ENCODE measurements around the gene CLEC16A.

The CLEC16A gene

DNA sequence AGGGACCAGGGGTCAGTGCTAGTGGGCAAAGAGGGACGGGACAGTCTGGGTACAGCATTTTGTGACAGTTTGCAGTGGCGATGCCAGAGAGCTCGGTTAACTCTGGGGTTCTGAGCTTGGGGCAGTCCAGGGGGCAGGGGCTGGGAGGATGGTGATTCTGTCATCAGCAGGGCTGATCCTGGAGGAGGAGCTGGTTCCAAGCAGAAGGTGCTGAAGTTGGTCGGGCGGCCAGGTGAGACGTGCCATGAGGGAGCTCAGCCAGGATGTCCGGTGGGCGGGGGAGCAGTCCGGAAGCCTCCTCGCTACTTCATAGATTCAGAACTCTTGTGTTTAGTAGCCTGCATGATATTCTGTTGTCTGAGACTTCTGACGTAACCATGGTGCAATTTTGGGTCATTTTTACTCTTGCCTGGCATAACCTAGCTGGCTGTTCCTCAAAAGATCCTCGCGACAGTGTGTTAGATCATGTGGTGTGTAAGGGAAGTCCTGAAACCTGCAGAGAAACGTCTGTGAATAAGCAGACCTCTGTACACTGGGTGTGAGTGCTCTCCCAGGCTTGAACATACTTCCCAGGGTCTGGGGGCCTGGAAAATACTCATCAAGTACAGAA lies 122.0 kb downstream of the CLEC16A start:
- DNase-seq, result no peak

DNA sequence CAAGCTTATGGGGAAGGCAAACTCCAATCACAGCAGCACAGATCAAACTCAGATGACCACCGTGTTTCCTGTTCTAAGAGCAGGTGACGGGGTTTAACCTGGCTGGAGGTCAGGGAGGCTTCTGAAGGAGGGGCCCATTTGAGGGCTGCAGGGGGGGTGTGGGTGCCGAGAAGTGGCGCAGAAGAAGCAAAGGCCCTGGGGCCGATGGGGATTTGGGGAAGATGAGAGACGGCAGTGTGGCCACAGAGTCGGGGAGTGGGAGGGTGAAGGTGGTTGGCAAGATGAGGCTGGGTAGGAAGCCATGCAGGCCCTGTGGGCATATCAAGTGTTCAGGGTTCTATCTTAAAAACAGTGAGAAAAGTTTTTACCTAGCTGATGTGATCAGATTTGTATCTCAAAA lies 122.9 kb downstream of the CLEC16A start:
- DNase-seq, result no peak

DNA sequence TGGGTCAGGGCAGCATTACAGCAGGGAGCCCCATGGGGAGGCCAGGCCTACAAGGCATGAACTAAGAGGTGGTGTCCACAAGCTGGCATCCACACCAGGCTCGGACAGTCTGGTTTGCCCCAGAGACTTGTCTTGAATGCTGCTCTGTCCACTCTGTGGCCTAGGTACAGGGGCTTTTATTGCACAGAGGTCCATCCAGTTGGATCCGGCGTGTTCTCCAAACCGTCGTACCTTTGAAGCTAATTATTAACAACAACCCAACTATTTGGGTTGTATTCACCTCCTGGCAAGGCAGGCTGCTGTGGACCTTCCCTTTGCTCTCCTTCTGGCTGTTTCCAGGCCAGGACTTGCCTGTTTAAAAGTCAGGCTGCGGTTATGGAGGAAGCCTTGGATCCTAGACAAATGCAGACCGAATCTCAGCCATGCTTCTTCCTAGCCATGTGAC lies 123.4 kb downstream of the CLEC16A start:
- DNase-seq, result no peak

DNA sequence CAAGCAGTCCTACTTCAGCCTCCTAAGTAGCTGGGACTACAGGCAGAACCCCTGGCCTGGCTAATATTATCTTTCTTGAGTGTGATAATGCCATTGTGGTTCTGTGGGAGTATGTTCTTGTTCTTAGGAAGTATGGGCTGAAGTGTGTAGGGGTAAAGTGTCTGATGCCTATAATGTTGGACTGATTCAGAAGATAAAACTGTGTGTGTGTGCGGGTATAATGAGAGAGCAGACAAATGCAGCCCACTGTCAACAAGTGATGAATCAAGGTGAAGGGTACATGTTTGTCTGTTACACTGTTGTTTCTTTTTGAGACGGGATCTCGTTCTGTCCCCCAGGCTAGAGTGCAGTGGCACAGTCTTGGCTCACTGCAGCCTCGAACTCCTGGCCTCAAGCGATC lies 127.5 kb downstream of the CLEC16A start:
- DNase-seq, result no peak

DNA sequence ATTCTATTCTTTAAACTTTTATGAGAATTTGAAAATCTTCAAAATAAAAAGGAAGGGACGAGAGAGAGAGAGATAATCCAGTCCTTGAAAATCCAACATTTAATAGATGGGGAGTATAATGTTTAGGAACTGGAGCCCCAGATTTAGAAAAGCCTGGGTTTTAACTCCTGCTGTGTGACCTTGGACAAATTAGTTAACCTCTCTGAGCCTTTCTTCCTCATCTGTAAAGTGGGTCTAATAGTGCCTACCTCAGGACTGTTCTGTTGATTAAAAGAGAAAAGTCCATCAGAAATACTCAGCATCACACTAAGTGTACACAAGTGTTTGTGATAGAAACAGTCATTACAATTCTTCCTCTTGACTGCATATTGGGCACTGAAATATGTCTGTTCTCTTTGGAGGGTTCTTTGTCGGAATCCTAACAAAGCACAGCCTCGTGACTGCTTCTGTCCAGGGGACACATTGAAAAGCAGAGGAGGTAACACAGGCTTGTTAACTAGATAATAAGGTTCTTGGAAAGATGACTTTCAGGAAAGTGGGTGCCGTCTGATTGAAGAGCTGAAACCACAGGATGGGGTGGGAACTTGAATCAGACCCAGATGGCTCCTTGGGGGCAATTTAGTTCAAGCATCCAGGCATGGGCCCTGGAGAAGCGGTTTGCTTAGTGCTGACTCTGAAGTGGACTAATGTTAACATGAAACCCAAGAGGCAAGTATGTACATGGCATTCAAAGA lies 128.2 kb downstream of the CLEC16A start:
- DNase-seq, result no peak

DNA sequence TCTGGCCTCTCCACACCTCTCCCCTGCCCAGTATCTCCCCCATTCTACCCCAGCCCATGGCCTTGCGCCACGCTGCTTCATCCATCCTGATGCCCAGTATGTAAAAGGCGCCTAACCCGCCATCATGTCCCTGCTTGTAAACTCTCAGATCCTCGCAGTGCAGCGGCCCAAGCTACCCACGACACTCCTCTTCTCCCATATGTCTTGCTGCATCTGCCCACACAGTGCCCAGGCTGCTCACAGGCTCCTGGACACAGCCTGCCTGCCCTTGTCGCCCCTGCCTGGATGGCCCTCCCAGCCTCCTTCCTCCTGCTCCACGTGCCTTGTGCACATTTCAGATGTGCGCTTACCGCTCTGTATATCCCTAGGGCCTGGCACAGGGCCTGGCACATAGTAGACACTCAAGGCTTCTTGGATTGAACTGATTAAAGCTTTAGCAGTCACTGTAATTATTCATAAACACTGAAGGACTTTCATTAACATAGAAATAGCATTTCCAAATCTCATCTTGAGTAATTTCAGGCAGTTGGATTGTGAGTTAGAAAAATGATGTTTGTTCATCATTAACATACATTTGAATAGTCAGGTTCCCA lies 129.1 kb downstream of the CLEC16A start:
- no peak for DNase-seq

DNA sequence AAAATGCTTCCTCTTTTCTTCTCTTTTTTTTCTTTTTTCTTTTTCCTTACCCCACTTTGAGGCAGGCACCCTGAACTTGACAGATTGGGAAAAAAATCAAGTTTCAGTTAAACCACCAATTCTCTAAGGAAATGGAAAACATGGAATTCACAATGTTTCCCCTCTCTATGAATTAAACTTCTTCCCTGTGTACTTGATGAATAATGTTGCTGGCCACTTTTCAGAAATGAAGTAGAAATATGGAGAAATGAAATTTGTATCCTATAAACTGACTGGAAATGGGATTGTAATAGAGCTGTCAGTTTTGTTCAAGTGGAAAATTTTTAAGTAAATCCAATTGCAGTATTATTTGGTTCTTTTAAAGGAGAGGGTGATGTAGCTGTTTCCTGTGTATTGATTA lies 129.8 kb downstream of the CLEC16A start:
- DNase-seq, result no peak

DNA sequence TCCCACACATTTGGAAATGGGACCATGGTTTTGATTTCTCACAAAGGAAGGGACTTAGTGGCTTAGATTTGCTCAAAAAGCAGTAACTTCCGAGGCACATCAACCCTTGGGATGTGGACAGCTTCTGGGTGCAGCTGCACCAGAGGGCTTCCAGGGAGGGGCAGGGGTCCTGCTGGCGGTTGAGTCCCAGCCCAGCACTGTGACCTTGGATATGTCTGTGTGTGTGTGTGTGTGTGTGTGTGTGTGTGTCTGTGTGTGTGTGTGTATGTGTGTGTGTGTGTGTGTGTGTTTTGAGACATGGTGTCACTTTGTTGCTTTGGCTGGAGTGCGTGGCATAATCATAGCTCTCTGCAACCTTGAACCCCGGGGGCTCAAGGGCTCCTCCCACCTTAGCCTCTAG lies 130.8 kb downstream of the CLEC16A start:
- no peak for DNase-seq

DNA sequence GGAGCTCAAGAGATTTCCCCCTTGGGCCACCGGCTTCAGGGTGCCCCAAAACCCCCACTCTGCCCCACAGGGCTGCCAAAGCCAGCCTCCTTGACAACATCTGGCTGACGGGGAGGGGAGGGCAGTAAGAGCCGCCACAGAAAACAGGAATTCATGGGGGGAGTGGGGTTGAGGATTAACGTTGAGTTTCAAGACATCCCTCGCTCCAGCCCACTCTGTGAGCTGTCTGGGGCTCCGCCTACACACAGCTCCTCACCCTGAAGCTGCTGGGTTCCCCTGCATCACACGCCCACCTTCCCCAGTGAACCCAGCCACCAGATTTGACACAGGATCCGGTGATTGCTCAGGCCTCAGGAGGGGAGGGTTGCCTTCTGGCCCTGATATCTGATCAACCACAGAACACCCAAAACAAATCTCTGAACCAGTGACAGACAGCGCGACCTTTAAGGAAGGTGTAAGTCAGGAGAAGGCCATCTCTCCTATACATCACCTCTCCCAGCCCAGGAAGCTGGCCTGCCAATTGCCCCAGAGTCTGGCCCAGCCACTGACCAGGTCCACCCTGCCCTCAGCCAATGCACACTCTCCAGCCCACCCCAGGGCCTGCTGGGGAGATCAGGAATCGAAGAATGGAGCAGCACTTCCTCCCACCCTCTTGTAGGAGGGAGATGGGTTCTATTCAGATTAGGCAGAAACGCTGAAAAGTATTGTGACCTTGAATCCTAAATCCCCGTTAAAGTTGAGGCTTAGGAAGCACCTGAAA lies 132.1 kb downstream of the CLEC16A start:
- DNase-seq, result peak; percentile 62 to 78

DNA sequence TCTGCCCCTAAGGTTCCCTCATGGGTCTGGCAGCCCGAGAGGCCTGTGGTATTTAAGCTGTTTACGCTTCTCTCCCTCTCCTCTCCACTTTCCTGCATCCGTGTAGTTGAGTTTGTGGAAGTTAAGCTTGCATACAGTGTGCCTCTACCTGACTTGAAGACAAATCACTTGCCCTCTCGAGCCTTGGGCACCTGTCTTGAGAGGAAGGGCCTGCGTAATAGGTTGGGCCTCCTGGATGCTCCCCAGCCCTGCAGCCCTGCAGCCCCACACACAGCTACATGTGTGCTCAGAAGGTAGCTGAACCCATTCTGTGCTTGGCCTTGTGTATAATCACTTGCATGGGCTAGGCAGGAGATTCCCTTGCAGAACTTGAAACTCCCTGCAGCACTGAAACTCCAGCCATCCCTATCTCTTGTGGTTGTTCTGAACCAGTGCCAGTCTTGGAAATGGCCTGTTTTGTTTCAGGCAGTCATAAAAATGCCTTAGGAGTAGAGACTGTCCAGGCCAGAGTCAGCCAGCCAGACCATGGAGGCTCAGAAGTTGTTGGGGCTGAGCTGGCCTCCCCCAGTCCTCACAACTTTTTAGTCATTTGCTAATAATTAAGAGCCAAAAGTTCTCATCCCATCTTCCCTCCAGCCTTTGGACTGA lies 134.6 kb downstream of the CLEC16A start:
- no peak for DNase-seq

DNA sequence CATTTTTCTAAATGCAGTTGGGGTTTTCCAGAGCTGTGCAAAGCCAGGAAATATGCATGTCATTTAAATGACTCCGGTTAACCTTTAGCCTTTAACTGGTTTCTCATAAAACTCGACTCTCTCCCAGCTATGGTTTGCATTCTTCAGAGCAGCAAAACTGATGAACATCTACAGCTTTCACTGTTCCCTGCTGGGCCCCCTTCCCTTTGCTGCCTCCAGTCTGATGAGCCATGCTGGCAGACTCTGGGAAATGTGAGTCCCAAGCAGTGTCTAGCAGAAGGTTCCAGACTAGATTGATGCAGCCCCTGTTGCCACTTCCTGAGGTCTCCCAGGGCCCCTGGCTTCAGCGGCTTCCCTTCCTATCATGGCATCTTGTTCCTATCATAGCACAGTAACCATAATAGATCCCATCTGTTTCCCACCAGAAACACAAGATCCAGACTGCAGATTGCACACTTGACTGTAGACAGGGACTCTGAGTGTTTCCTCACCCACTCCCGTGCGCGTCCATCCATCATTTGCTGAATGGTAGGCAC lies 135.4 kb downstream of the CLEC16A start:
- DNase-seq, result no peak

DNA sequence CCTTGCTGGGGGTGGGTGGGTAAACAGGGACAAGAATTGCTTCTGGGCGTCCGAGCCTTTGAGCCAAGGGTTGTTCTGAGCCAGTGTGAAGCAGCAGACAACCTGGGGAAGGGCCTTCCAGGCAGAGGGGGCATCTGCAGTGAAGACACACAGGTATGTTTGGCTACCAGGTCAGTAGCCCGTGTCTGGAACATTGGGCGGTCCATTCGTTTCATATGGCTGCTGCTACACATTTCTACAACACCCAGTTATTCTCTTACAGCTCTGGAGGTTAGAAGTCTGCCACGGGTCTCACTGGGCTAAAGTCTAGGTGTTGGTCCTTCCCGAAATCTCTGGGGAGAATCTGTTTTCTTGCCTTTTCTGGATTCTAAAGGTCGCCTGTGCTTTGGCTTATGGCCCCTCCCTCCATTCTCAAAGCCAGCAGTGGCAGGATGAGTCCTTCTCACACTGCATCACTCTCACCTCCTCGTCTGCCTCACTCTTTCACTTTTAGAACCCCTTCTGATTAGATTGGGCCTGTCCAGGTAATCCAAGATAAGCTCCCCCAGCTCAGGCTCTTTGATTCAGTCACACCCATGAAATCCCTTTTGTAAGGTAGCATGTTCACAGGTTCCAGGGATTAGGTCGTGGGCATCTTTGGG lies 136.1 kb downstream of the CLEC16A start:
- no peak for DNase-seq

DNA sequence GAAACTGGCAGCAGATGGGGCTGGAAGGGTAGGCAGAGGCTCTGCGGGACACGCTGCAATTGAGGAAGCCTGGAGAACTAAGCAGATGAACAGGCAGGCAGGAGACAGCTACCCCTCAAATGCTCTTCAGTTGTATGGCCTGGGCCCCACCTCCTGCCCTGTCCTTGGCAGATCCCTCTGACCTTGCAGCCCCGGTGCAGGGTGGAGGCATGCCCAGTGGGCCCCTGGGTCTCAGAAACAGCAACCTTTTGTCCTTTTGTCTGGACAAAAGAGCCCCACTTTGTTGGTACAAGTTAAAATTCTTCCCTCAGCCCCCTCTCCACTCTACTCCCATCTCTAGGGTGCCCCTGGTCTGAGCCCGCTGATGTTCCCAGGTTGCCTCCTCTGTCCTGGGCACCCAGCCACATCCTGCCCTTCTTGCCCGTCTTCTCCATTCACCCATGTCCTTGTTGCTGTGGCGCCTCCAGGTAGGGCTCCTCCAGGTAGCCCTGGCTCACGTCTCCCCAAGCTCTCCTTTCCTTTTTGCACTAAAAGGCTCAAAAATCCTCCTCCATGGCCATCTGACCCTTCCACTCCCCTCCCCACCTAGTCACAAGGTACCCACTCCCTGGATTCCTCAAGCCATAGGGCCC lies 136.8 kb downstream of the CLEC16A start:
- DNase-seq, result no peak

DNA sequence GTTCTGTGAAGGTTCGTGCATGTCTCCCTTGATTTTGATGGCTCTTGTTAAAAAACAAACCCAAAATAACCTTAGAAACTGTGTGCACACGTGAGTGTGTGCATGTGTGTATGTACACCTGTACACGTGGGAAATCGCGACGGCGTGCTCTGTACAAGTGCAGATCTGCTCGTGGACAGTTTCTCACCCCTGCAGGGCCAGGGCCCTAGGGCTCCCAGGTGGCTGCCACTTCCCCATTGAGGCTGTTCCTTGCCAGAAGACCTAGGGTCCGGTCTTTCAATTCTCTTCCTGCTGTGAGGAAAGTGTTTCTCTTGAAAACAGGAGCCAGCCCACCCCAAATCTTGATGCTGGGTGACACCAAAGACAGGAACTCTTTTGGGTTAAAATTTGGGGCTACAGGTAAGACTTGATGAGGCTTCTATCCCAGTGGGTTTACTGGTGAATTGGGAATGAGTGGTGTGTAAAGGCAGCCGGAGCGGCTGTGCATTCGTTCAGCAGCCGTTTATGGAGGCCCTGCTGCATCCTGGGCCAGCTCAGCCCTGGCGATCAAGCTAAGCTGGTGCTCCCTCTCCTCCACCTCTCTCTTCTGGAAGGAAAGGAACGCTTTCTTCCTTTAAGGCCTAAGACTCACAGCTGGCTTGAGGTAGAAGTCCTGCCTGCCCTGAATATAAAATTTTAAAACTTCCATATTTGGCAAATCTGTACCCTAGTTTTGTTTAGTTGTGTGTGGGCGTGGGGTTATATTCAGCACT lies 137.9 kb downstream of the CLEC16A start:
- no peak for DNase-seq

DNA sequence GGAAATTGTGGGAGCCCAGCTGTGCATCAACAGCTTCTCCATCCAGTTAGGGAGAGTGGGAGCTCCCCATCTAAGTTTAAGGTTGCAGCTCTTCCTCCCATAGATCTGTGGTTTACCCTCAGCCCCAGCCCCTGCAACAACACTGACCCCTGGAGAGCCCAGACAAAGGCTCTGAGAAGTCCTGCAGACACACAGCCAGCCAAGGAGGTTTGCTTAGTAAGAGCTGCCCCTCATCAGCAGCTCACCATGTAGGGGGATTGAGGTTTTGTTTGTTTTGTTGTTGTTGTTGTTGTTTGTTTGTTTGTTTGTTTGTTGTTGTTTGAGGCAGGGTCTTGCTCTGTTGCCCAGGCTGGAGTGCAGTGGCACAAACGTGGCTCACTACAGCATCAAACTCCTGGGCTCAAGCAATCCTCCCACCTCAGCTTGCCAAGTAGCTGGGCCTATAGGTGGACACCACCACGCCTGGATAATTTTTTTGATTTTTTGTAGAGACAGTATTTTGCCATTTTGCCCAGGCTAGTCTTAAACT lies 138.6 kb downstream of the CLEC16A start:
- no peak for DNase-seq

DNA sequence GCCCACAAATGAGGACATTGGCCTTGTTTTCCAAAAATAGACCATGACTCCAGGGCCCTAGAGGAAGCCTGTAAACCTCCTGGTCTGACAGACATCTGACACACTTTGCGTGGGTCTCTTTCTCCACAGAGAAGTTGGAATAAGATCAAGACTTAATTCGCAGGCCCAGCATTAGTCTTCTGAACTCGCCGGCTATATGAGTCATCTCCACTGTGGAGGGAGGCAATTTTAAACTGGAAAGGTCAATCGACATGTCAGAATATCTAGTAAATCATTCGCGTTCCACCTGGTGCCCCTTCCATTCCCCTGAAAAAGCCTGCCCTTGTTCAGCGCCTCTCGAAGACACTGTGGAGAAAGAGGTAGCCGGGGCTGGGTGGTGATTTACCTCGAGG lies 140.1 kb downstream of the CLEC16A start:
- no peak for DNase-seq

DNA sequence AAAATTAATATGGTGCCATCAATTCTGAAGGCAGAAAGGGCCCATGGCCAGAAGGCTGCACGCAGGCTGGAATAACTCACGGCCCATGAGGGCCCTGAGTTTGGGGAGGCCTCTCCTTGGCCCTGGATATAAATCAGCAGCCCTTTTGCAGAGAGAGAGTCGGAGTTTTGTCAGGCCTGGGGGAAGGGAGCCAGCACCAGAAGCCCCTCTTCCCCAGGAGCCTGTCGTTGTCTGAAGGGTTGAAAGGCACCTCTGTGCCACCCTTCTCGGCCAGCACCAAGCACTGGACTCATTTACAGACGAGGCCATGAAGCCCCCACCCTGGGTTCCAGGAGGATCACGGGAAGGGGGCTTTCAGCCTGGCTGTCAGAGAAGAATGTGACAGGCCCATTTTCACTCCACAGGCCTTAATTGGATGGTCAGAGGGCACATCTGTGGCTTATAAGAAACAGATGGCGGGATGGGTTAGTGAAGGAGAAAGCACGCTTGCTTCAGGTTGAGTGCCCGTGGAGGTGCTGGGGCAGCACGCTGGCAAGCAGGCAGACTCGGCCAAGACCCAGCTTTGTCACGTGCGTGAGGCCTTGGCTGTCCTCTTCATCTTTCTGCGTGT lies 140.6 kb downstream of the CLEC16A start:
- no peak for DNase-seq

DNA sequence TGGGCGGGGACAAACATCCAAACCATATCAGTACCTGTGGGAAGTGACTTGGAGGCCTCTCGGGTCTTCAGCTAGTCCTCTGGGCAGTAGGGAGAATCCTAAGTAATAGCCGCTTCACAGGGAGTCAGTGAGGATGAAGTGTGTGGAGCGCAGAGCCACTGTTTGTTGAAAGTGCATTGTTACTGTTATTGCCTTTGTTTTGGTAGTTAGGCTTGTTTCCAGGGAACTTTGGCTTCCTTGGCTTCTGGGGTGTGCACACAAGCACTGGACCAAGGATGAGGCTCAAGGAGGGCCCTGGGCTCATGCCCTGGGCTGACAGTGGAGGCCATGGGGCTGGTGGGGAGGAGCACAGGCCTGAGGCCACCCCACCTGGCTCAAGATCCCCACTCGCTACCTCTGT lies 141.6 kb downstream of the CLEC16A start:
- DNase-seq, result no peak

DNA sequence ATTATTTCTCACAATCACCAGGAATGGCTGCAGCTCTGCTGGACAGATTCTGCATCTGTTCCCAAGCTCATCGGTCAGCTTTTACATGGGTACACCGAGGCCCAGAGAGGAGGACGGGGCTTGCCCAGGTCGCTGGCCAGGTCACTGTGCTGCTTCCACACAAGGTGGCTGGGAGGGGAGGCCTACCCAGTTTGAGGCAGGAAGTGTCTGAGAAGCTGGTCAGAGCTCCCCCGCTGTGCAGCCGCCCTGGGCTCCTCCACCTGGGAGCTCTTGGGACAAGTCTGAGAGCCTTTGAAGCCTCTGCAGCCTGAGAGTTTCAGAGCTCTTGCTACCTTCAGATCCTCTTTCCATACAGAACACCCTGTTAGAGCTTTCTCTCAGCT lies 143.3 kb downstream of the CLEC16A start:
- no peak for DNase-seq

DNA sequence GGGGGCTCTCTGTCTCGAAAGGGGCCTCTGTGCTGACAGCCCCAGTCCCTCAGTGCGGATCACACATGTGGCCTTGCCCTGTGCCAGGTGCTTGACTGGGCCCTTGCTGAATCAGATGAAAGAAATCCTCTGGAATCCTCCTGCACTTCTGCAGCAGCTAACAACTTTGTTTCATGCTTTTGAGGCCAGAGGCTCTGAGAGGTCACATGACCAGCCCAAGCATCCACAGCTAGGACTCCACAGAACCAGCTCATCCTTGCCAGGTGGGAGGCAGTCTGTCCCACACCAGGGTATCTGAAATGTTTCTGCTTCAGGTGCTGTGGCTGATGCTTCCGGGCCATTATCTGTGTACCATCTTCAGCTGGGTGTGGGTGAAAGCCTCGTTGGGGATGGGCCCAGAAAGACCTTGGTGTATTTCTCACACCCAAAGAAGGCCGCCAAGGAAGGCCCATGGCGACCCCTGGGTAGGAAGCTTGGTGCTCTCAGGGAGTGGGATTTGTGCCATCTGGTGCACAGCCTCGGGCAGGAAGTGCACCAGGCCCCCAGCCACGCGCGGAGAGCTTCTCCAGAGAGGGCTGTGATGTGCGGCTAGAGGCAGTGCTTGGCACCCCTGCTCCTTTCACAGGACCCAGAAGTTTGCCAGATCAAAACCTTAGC lies 143.8 kb downstream of the CLEC16A start:
- DNase-seq, result peak in 1 of 2 donors; percentile 42
